Measurements from ENCODE around the gene ABR.

DNA sequence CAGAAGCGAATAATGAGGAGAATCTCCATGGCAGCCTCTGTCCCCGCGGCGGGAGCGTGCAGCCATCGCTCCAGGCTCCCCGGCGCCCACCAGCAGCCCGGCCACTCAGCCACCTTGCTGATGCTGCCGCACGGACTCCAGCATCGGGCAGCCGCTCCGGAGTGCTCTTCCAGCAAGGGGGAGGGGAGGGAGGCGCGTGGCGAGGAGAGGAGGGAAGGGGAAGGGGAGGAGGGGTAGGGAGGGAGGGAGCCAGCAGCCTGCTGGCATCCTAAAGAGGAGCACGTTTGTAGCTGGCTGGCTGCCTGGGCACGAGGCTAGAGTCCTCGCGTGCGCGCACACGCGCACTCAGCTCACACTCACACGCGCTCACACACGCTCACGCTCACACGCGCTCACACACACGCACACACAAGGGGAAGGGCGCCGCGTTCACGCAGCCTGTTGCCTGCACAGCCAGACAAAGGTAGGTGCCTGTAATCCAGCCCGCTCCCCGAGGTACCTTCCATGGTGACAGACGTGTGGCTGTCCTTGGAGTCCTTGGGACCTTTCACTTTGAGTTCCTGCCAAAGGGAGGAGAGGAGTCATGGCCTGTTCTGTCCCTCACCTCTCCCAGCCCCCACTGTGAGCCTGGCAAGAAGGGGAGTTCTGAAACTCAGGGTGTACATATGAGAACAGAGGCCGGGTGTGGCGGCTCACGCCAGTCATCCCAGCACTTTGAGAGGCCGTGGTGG is 100.8 kb downstream of the ABR start:
- TF ChIP-seq, protein P1, sequence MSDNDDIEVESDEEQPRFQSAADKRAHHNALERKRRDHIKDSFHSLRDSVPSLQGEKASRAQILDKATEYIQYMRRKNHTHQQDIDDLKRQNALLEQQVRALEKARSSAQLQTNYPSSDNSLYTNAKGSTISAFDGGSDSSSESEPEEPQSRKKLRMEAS (IDR thresholded peaks at IDR 0.05) = peak; percentile 76
- no peak for TF ChIP-seq HDAC2 (IDR thresholded peaks at IDR 0.05; ENCODE audit: borderline replicate concordance in 1 of 2, low read depth in 2 of 2, low read length in 2 of 2)
- no peak; a peak in 1 of 4 replicates for TF ChIP-seq CTCF (IDR thresholded peaks at IDR 0.05; ENCODE audit: control extremely low read depth in 1 of 3, insufficient read depth in 1 of 3, low read depth in 1 of 3, low read length in 3 of 3)
- TF ChIP-seq TAF1 (IDR thresholded peaks at IDR 0.05; ENCODE audit: low read depth, low read length) = no peak
- 0 out of 2 replicates have a peak, but pooled peaks have one; percentile 9 for TF ChIP-seq EGR1 (IDR thresholded peaks at IDR 0.05; ENCODE audit: borderline replicate concordance, low read depth, low read length)
